H1 (cell line): ENCODE results near the gene ARHGEF10L. TPM values are rescaled to one million over a fixed set of nuclear protein-coding genes. Genes with fewer than 3 reads are reported as not detected.

Experiments used
- CTCF ChIA-PET: fragments of 300-600 bp; sonication (Branson Sonifier 250); formaldehyde crosslinking; loops from one replicate; lab custom pipeline; 2021; ENCODE audit not compliant: partially characterized antibody; lab: Charles Lee
- POLR2A ChIA-PET: fragments of 300-600 bp; sonication (Branson Sonifier 250); formaldehyde crosslinking; loops from one replicate; lab custom pipeline; 2021; ENCODE audit warnings: inconsistent platforms; ENCODE audit not compliant: partially characterized antibody; lab: Charles Lee
- DNase-seq, 2 experiments: peaks; one replicate each; pipeline versions ENCODE4 v3.0.0 to v3.0.0-alpha.2; 2010 to 2022; ENCODE audit warnings: low spot score in 2 of 2, low read depth in 1 of 2, mixed read lengths in 1 of 2
- FAIRE-seq: peaks from 2 replicates; lab custom pipeline; 2011; peaks lifted over from hg19 to GRCh38; lab: Jason Lieb, UNC
- H2AFZ ChIP-seq: 2 replicates; pipeline ENCODE4 v1.8.1; 2012; ENCODE audit warnings: low read length, inconsistent platforms
- H2AK5ac ChIP-seq: 2 replicates; pipeline ENCODE4 v1.6.1; 2013; ENCODE audit warnings: low read depth, low read length
- H2BK120ac ChIP-seq: replicated peaks from 2 replicates; pipeline ENCODE3; 2013; ENCODE audit warnings: low read depth, low read length, inconsistent platforms
- H2BK12ac ChIP-seq: 2 replicates; pipeline ENCODE4 v1.6.1; 2013; ENCODE audit warnings: low read depth, low read length
- H2BK15ac ChIP-seq: 2 replicates; pipeline ENCODE4 v1.6.1; 2013; ENCODE audit warnings: low read length
- H2BK20ac ChIP-seq: 2 replicates; pipeline ENCODE4 v1.6.1; 2013; ENCODE audit warnings: low read length
- H2BK5ac ChIP-seq: 2 replicates; pipeline ENCODE4 v1.6.1; 2013; ENCODE audit warnings: low read depth, low read length
- H3K14ac ChIP-seq: 2 replicates; pipeline ENCODE4 v1.6.1; 2013; ENCODE audit warnings: inconsistent platforms; ENCODE audit not compliant: insufficient read length
- H3K18ac ChIP-seq: 2 replicates; pipeline ENCODE4 v1.6.1; 2013; ENCODE audit warnings: low read length; ENCODE audit errors: extremely low read depth
- H3K23ac ChIP-seq: 2 replicates; pipeline ENCODE4 v1.6.1; 2013; ENCODE audit warnings: inconsistent platforms; ENCODE audit not compliant: insufficient read length
- H3K23me2 ChIP-seq: 2 replicates; pipeline ENCODE4 v1.6.1; 2013; ENCODE audit warnings: low read depth, low read length
- H3K27ac ChIP-seq: 2 replicates; pipeline ENCODE4 v1.6.1; 2011; ENCODE audit warnings: low read depth, low read length, inconsistent platforms
- H3K27me3 ChIP-seq, 4 experiments: replicated peaks in 1 of 4; 1 replicate in 1 of 4; 2 replicates in 3 of 4; pipeline versions ENCODE4 v1.6.1 to v1.8.1; 2011 to 2013; ENCODE audit warnings: low read length in 3 of 4, mild to moderate bottlenecking in 3 of 4, inconsistent platforms in 2 of 4, mixed read lengths in 2 of 4, moderate library complexity in 1 of 4; ENCODE audit not compliant: control insufficient read depth in 3 of 4, insufficient read depth in 3 of 4; ENCODE audit errors: extremely low read depth in 1 of 4
- H3K36me3 ChIP-seq, 4 experiments: 2 replicates each; pipeline versions ENCODE4 v1.6.1 to v1.8.1; 2011 to 2013; ENCODE audit warnings: mild to moderate bottlenecking in 4 of 4, low read length in 3 of 4, moderate library complexity in 2 of 4, control low read depth in 1 of 4, inconsistent platforms in 1 of 4; ENCODE audit not compliant: insufficient read depth in 4 of 4, control insufficient read depth in 2 of 4
- H3K4ac ChIP-seq: replicated peaks from 2 replicates; pipeline ENCODE3; 2013; ENCODE audit warnings: low read length, low read depth, mixed read lengths, inconsistent platforms; ENCODE audit not compliant: insufficient read length
- H3K4me1 ChIP-seq, 4 experiments: replicated peaks in 1 of 4; 1 replicate in 1 of 4; 2 replicates in 3 of 4; pipeline versions ENCODE4 v1.6.1 to v1.8.1; 2011 to 2013; ENCODE audit warnings: low read length in 3 of 4, inconsistent platforms in 2 of 4, mixed read lengths in 1 of 4; ENCODE audit not compliant: insufficient read depth in 4 of 4, control insufficient read depth in 3 of 4
- H3K4me2 ChIP-seq, 2 experiments: 2 replicates each; pipeline versions ENCODE4 v1.6.1 to v1.8.1; 2011 to 2013; ENCODE audit warnings: low read depth in 2 of 2, low read length in 2 of 2, control low read depth in 1 of 2, inconsistent platforms in 1 of 2, mild to moderate bottlenecking in 1 of 2; ENCODE audit not compliant: insufficient read depth in 1 of 2
- H3K4me3 ChIP-seq, 4 experiments: fragments of 200-600, 300-600 bp in 1 of 4; sonication (generic), shearing (Covaris generic), sonication (Bioruptor Twin) in 1 of 4; 2 replicates each; pipeline versions ENCODE4 v1.5.1 to v1.8.1; 2011 to 2016; ENCODE audit warnings: low read length in 4 of 4, low read depth in 3 of 4, control low read depth in 2 of 4, inconsistent platforms in 2 of 4, mild to moderate bottlenecking in 2 of 4, mixed read lengths in 1 of 4, moderate library complexity in 1 of 4; ENCODE audit not compliant: insufficient read depth in 2 of 4; ENCODE audit errors: extremely low read depth in 1 of 4
- H3K56ac ChIP-seq: replicated peaks from 2 replicates; pipeline ENCODE3; 2013; ENCODE audit warnings: low read depth, mild to moderate bottlenecking, mixed read lengths, low read length, inconsistent platforms; ENCODE audit not compliant: insufficient read length
- H3K79me1 ChIP-seq: 2 replicates; pipeline ENCODE4 v1.6.1; 2013; ENCODE audit warnings: low read depth, low read length, control low read depth
- H3K79me2 ChIP-seq, 2 experiments: 2 replicates each; pipeline versions ENCODE4 v1.6.1 to v1.8.1; 2012 to 2013; ENCODE audit warnings: low read length in 2 of 2, mild to moderate bottlenecking in 2 of 2, inconsistent platforms in 1 of 2; ENCODE audit not compliant: insufficient read depth in 2 of 2, control insufficient read depth in 1 of 2
- H3K9ac ChIP-seq, 4 experiments: replicated peaks in 1 of 4; 1 replicate in 1 of 4; 2 replicates in 3 of 4; pipeline versions ENCODE4 v1.6.1 to v1.8.1; 2011 to 2013; ENCODE audit warnings: low read depth in 3 of 4, low read length in 3 of 4, control low read depth in 2 of 4, mild to moderate bottlenecking in 2 of 4, moderate library complexity in 2 of 4, inconsistent platforms in 1 of 4; ENCODE audit errors: extremely low read depth in 1 of 4
- H3K9me3 ChIP-seq, 2 experiments: 2 replicates each; pipeline versions ENCODE4 v1.6.1 to v1.8.1; 2012 to 2013; ENCODE audit warnings: mild to moderate bottlenecking in 2 of 2, moderate library complexity in 2 of 2, control low read depth in 1 of 2, inconsistent platforms in 1 of 2, low read depth in 1 of 2, low read length in 1 of 2, mixed read lengths in 1 of 2; ENCODE audit not compliant: insufficient read depth in 2 of 2
- H4K20me1 ChIP-seq, 2 experiments: replicated peaks in 1 of 2; 2 replicates each; pipeline versions ENCODE3 to v1.8.1; 2011 to 2013; ENCODE audit warnings: inconsistent platforms in 2 of 2, low read length in 2 of 2, mild to moderate bottlenecking in 1 of 2; ENCODE audit not compliant: insufficient read depth in 2 of 2, control insufficient read depth in 1 of 2
- H4K5ac ChIP-seq: 2 replicates; pipeline ENCODE4 v1.6.1; 2013; ENCODE audit warnings: low read length, low read depth, mixed read lengths, inconsistent platforms; ENCODE audit not compliant: insufficient read length
- H4K8ac ChIP-seq: 2 replicates; pipeline ENCODE4 v1.8.0; 2013; ENCODE audit warnings: mild to moderate bottlenecking, moderate library complexity, low read length, inconsistent platforms; ENCODE audit not compliant: insufficient read depth; ENCODE audit errors: extremely low read depth
- H4K91ac ChIP-seq: replicated peaks from 2 replicates; pipeline ENCODE3; 2013; ENCODE audit warnings: low read length, mixed read lengths, inconsistent platforms; ENCODE audit not compliant: insufficient read length
- BACH1 ChIP-seq: IDR thresholded peaks from 2 replicates; pipeline ENCODE4 v1.6.1; 2012; ENCODE audit warnings: low read length, improper control_type of control experiment
- CTBP2 ChIP-seq: IDR thresholded peaks from 2 replicates; pipeline ENCODE4 v1.7.0; 2011; ENCODE audit warnings: borderline replicate concordance, mild to moderate bottlenecking, moderate library complexity, mixed read lengths, low read length; ENCODE audit not compliant: insufficient read depth, insufficient read length
- EGR1 ChIP-seq: IDR thresholded peaks from 2 replicates; pipeline ENCODE4 v1.6.1; 2011; ENCODE audit warnings: low read depth, low read length, borderline replicate concordance
- GABPA ChIP-seq: IDR thresholded peaks from 2 replicates; pipeline ENCODE4 v1.6.1; 2011; ENCODE audit warnings: mild to moderate bottlenecking, low read length, moderate library complexity, borderline replicate concordance; ENCODE audit not compliant: insufficient read depth
- JUN ChIP-seq: IDR thresholded peaks from 2 replicates; pipeline ENCODE4 v1.6.1; 2011; ENCODE audit warnings: low read depth, mild to moderate bottlenecking, improper control_type of control experiment, low read length
- RAD21 ChIP-seq, 2 experiments: IDR thresholded peaks in 1 of 2; conservative IDR thresholded peaks in 1 of 2; 2 replicates each; pipeline ENCODE4 v1.6.1; 2011; ENCODE audit warnings: low read depth in 2 of 2, low read length in 2 of 2, improper control_type of control experiment in 1 of 2, inconsistent platforms in 1 of 2, mild to moderate bottlenecking in 1 of 2, moderate library complexity in 1 of 2
- SIN3A ChIP-seq, 2 experiments: IDR thresholded peaks in 1 of 2; conservative IDR thresholded peaks in 1 of 2; 2 replicates each; pipeline ENCODE4 v1.6.1; 2011 to 2012; ENCODE audit warnings: low read length in 2 of 2, improper control_type of control experiment in 1 of 2, low read depth in 1 of 2, mild to moderate bottlenecking in 1 of 2
- TEAD4 ChIP-seq: IDR thresholded peaks from 2 replicates; pipeline ENCODE4 v1.6.1; 2012; ENCODE audit warnings: low read depth, low read length, inconsistent platforms, mixed read lengths
- YY1 ChIP-seq: IDR thresholded peaks from 2 replicates; pipeline ENCODE4 v1.6.1; 2011; ENCODE audit warnings: low read depth, mild to moderate bottlenecking, low read length
- WGBS, 2 experiments: shearing (Covaris generic) in 1 of 2; methylation state at CpG; one replicate each; pipeline versions ENCODE4 v1.1.6 to v1.1.7; 2013 to 2015; ENCODE audit warnings: low lambda C conversion rate in 2 of 2, mixed read lengths in 2 of 2, inconsistent platforms in 1 of 2, low coverage in 1 of 2, missing lambda C conversion rate in 1 of 2; ENCODE audit not compliant: insufficient replicate concordance in 2 of 2, insufficient coverage in 1 of 2, insufficient read length in 1 of 2; ENCODE audit errors: extremely low coverage in 1 of 2, missing lambda C conversion rate in 1 of 2; 5-methylcytosine and 5-hydroxymethylcytosine counted together
- polyA plus RNA-seq, 7 experiments: library from polyadenylated mRNA; depleted of rRNA in 3 of 7; stranded (reverse) in 5 of 7; unstranded in 2 of 7; fragments of >200 nt in 5 of 7; fragments of 200-250 nt in 2 of 7; gene quantifications; 1 replicate in 5 of 7; 2 replicates in 1 of 7; 4 replicates in 1 of 7; pipeline versions ENCODE4 v1.2.1 to v1.2.3, GENCODE V29; 2011 to 2013; ENCODE audit warnings: missing spikeins in 2 of 7, mixed read lengths in 2 of 7
- total RNA-seq: library from RNA; stranded (reverse); fragmentation: NEBNext Ultra II Directional; extraction: Animal tissue kit (Norgen Biotek cat#: 25700); gene quantifications from 2 replicates; pipeline ENCODE4 v1.2.1, GENCODE V29; 2021
- TF ChIP-seq, protein P1 (sequence below): IDR thresholded peaks from 2 replicates; pipeline ENCODE4 v1.6.1; 2011; ENCODE audit warnings: low read length, improper control_type of control experiment

The ARHGEF10L gene
- total and polyA plus RNA-seq, 2 of the 8 experiments (the other 6 are each of a cell fraction or from before 2014, with no cell fraction given) = 33.6 to 39.6 TPM

DNA sequence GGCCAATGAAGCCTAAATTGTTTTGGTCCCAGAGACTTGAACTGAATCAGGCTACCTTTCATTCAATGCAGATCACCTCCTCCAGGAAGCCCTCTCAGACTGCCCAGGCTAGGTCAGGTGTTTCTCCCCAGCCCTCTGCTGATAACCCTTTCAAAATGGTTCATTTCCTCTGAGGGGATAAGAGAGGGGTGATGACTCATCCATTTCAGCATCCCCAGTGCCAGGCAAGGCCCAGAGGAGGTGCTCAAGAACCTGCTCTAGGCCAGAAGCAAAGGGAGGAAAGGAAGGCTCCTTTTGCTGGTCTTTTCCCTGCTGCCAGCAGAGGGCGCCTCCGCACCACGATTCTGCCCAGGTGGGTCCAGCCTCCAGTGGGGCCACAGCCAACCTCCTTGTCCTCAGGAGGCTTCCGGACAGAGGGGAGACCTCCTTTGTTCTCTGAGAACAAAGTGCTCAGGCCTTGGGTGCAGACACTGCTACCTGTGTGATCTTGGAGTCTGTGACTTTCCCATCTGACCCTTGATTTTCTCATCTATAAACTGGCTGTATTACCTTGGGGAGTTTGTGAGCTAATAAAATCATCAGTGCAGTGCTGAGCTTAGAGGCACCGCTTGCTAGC lies 45.3 kb upstream of the ARHGEF10L start:
- H4K91ac ChIP-seq = no peak overlapping the region
- no peaks in the 10 kb centered on the region for H3K27me3 ChIP-seq
- H3K4me2 ChIP-seq = no peak overlapping the region
- H3K4ac ChIP-seq = no peak overlapping the region
- H3K23ac ChIP-seq = no peak overlapping the region
- H3K36me3 ChIP-seq = no peaks in the 10 kb centered on the region
- no peak overlapping the region for H4K8ac ChIP-seq
- no peak overlapping the region for H2AK5ac ChIP-seq
- no peak overlapping the region for H3K14ac ChIP-seq
- 19% methylated on average over 5 of the region's 5 CpGs; no CpG with 5 or more reads in 1 of the 2 experiments for WGBS, 2 experiments
- H2BK12ac ChIP-seq = no peak overlapping the region
- H2AFZ ChIP-seq = no peak overlapping the region
- no peak overlapping the region for H2BK120ac ChIP-seq
- no peaks in the 10 kb centered on the region for H3K4me1 ChIP-seq
- H3K79me2 ChIP-seq = no peaks in the 10 kb centered on the region
- no peak overlapping the region for H2BK5ac ChIP-seq
- H3K79me1 ChIP-seq = no peaks in the 10 kb centered on the region
- H3K9me3 ChIP-seq = no peaks in the 10 kb centered on the region
- H3K9ac ChIP-seq = no peak overlapping the region
- H3K18ac ChIP-seq = no peak overlapping the region
- no peak overlapping the region for H2BK20ac ChIP-seq
- H3K23me2 ChIP-seq = no peaks in the 10 kb centered on the region
- H4K20me1 ChIP-seq = no peaks in the 10 kb centered on the region
- H3K4me3 ChIP-seq = no peak overlapping the region
- no peak overlapping the region for H2BK15ac ChIP-seq
- POLR2A ChIA-PET = interaction anchor here (0.6 to 1.2 kb wide), 3 partner anchors 91 to 113 kb away, joined by 3 to 5 read pairs (median 3); no protein-coding TSS in a partner anchor
- peak; percentile 82 for FAIRE-seq
- no peak overlapping the region for H3K27ac ChIP-seq
- DNase-seq = peak; percentile 89 to 96
- no peak overlapping the region for H3K56ac ChIP-seq
- CTCF ChIA-PET = interaction anchor here (0.6 to 6.7 kb wide), 62 partner anchors 8 to 509 kb away, joined by 3 to 111 read pairs (median 4); no protein-coding TSS in a partner anchor
- H4K5ac ChIP-seq = no peak overlapping the region
- TF ChIP-seq GABPA (peak; percentile 18; the same call in 1 of the 2 replicates), YY1 (peak; percentile 80), EGR1 (no peak), CTBP2 (peak; percentile 74), JUN (peak; percentile 95), SIN3A (conservative IDR thresholded peaks at IDR 0.05 in 1 of 2, IDR thresholded peaks at IDR 0.05 in 1 of 2; ENCODE audit: low read depth in 1 of 2, low read length in 2 of 2) (peak in 1 of 2 experiments; percentile 41; a peak in 1 of 4 replicates), RAD21 (IDR thresholded peaks at IDR 0.05 in 1 of 2, conservative IDR thresholded peaks at IDR 0.05 in 1 of 2; ENCODE audit: low read depth in 2 of 2, low read length in 2 of 2) (peak; percentile 100), TEAD4 (0 out of 2 replicates have a peak, but pooled peaks have one; percentile 19), BACH1 (peak; percentile 93)
- TF ChIP-seq, protein P1, sequence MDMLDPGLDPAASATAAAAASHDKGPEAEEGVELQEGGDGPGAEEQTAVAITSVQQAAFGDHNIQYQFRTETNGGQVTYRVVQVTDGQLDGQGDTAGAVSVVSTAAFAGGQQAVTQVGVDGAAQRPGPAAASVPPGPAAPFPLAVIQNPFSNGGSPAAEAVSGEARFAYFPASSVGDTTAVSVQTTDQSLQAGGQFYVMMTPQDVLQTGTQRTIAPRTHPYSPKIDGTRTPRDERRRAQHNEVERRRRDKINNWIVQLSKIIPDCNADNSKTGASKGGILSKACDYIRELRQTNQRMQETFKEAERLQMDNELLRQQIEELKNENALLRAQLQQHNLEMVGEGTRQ = peak; percentile 80
